Fibroblast of the aortic adventitia (primary cell): ENCODE measurements around the gene ZFPM1. TPM values are rescaled to one million over a fixed set of nuclear protein-coding genes. Genes with fewer than 3 reads are reported as not detected.

ENCODE experiments used
- DNase-seq: peaks from one replicate; pipeline ENCODE4 v3.0.0-alpha.2; 2010; ENCODE audit warnings: low read depth
- H3K4me3 ChIP-seq: 2 replicates; pipeline ENCODE4 v1.5.1; 2011; ENCODE audit warnings: low read depth, mild to moderate bottlenecking, control low read depth, low read length, moderate library complexity
- CTCF ChIP-seq: IDR thresholded peaks from 2 replicates; pipeline ENCODE4 v1.5.1; 2011; ENCODE audit warnings: mild to moderate bottlenecking, low read length, control low read depth, inconsistent platforms; ENCODE audit not compliant: insufficient read depth
- total RNA-seq: library from RNA; depleted of rRNA; stranded (reverse); fragments of >200 nt; gene quantifications from 2 replicates; pipeline ENCODE4 v1.2.3, GENCODE V29; 2012; ENCODE audit warnings: low replicate concordance

Gene ZFPM1
- total RNA-seq, 1 donor: 4.2 TPM

GRCh38 chr16:88429387-88430184, 23.5 kb upstream of the ZFPM1 start:
- DNase-seq: no peak
- no peak overlapping the region for H3K4me3 ChIP-seq
- TF ChIP-seq CTCF: no peak

GRCh38 chr16:88430185-88430523, 22.9 kb upstream of the ZFPM1 start:
- no peak for DNase-seq
- H3K4me3 ChIP-seq: no peak overlapping the region
- TF ChIP-seq CTCF: no peak

- no peak for TF ChIP-seq CTCF
- no peak for DNase-seq
- H3K4me3 ChIP-seq: no peak overlapping the region
Measured at GRCh38 chr16:88430524-88431446, 22.3 kb upstream of the ZFPM1 start.

- DNase-seq: no peak
- no peak overlapping the region for H3K4me3 ChIP-seq
- no peak for TF ChIP-seq CTCF
Measured at GRCh38 chr16:88431651-88432050, 21.4 kb upstream of the ZFPM1 start.

GRCh38 chr16:88432174-88432573, 20.9 kb upstream of the ZFPM1 start:
- TF ChIP-seq CTCF: no peak
- no peak overlapping the region for H3K4me3 ChIP-seq
- no peak for DNase-seq

- DNase-seq: no peak
- no peak overlapping the region for H3K4me3 ChIP-seq
- TF ChIP-seq CTCF: no peak
Measured at GRCh38 chr16:88432753-88433152, 20.3 kb upstream of the ZFPM1 start.
